Adipose tissue (tissue), 3 donors: ENCODE data around the gene LIPC. TPM values are rescaled to one million over a fixed set of nuclear protein-coding genes. Genes with fewer than 3 reads are reported as not detected.

Experiments
- H3K27ac ChIP-seq: one replicate; pipeline ENCODE4 v1.5.1; 2013; ENCODE audit warnings: low read depth, low read length
- WGBS, 3 donors: extraction: QIAGEN DNeasy Blood & Tissue Kit; methylation state at CpG; one replicate each; pipeline ENCODE4 v1.1.7; 2013; 5-methylcytosine and 5-hydroxymethylcytosine counted together
- polyA plus RNA-seq, 3 donors: library from polyadenylated mRNA; stranded (reverse); fragments of 200-250 nt; gene quantifications; one replicate each; pipeline ENCODE4 v1.2.3, GENCODE V29; 2013
- donor health status: healthy with polysubstance abuse.
- donor health status: Bipolar disorder and iron deficiency.
- donor health status: healthy.

LIPC gene
- under 1 TPM; 0.28 to 0.56 (median 0.40) TPM for polyA plus RNA-seq

DNA sequence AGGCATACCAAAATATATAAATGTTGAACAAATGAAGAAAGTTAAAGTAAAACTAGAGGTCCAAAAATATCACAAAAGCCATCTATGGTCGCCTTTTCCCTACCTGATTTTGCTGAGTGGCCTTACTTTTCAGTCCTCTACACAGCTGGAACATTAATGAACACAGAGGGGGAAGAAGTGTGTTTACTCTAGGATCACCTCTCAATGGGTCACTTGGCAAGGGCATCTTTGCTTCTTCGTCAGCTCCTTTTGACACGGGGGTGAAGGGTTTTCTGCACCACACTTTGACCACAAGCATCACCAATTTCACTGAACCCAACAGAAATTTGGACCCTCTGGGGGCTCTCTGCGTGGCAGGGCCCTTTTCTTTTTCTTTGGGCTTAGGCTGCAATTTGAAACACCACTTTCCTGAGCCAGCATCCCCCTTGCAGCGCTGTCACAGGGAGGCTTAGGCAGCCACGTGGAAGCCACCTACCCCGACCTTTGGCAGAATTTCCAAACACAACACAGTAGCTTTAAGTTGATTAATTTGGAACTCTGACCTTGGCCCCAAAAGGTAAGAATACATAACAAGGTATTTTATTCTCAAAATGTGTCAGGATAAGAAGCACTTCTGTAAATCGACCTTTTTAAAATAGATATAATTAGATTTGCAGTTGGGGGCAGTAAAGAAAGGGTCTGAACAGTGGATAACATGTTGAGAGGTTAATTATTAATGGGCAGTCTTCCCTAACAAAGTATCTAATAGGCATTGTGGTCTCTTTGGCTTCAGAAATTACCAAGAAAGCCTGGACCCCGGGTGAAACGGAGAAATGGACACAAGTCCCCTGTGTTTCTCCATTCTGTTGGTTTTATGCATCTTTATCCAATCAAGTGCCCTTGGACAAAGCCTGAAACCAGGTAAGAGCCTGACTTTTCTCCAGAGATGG is at the start of gene LIPC:
TSS of gene LIPC (plus strand) at position 771 of the 929 bp plus-strand sequence. CDS start at position 813, 42 bp downstream.
- 52 to 89% (median 88%) methylated on average over 10 of the region's 10 CpGs for WGBS, 3 donors

DNA sequence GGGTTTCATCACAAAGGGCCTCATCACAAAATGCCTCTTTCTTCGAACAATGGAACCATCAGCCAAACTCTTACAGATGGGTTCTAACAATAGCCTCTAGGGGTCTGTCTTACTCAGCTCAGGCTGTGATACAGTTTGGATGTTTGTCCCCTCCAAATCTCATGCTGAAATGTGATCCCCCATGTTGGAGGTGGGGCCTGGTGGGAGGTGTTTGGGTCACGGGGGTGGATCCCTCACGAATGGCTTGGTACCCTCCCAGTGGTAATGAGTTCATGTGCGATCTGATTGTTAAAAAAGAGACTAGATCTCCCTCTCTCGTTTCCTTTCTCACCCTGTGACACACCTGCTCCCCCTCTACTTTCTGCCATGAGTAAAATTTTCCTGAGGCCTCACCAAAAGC is 47.9 kb upstream of the LIPC start:
- no peak overlapping the region for H3K27ac ChIP-seq
- 81 to 87% (median 83%) methylated on average over 5 of the region's 5 CpGs for WGBS, 3 donors

More for the DNA sequence above, at the start of gene LIPC:
- H3K27ac ChIP-seq = no peak within 1 kb of the TSS

DNA sequence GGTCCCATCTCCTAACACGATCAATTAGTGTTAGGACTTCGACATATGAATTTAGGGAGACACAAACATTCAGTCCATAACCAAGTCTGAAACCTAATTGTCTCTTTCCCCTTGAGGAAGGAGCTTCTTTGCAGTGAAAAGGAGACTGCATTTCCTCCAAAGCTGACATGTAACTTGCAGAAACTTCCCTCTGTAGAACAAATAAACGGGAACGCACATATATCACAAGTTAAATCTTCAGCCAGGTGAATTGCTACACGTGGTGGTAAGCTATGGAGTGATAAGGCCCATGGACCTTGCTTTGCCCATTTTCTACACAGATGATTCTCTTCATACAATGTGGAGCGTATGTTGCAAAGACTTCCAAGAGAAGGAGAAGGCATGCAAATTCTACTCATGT is 47.1 kb upstream of the LIPC start:
- H3K27ac ChIP-seq = no peak overlapping the region
- WGBS, 3 donors = 80 to 92% (median 87%) methylated on average over 6 of the region's 6 CpGs

DNA sequence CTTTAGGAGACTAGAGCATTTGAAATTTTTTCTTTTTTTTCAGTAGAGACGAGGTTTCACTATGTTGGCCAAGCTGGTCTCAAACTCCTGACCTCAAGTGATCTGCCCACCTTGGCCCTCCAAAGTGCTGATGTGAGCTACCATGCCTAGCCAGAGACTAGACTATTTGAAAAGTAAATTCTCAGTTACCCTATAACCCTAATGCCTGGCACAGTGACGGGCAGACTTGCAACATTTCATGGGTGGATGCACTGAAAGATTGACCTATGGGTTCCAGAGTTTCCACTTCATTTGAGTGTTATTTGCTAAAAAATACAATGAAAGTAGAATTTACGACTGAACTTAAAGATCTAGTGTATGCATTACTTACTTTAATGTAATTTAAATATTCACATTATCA is 45.7 kb upstream of the LIPC start:
- WGBS, 3 donors = 76 to 96% (median 93%) methylated on average over 3 of the region's 3 CpGs
- H3K27ac ChIP-seq = no peak overlapping the region

DNA sequence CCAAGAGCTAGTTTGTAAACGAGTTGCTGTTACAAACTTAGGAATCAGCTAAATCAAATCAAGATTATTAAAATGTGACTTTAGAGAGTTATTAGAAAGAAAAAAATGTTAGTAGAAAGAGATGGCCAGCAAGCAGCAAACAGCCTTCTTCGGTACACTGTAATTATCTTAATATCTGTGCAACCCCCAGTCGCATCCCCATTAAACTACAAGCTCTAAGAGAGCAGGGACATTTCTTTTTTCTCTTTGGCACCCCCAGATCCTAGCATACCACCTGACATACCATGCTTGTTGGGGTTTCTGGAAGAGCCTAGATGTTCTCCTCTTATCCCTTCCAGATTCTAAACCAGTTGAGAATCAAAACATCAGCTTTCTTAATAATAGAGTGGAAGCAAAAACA is 45.1 kb upstream of the LIPC start:
- no peak overlapping the region for H3K27ac ChIP-seq
- WGBS, 3 donors = 84 to 91% (median 90%) methylated on average over 3 of the region's 3 CpGs

DNA sequence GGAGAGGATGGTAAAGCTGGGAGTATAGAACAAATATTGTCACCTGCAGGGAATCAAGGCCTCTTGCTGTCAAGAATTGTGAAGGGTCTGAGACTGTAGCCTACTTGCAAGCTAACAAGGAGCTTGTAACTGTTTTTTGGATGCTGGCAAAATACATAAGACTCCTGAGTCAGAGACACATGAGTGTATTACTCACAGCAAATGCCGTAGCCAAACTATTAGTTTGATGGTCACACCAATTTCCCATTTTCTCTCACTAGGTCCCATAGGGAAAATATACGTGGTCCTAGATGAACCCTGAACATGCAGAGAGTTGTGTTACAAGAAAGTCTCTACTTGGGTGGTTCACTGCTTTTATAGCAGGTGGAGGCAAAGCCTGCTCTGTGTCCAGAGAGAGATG is 44.7 kb upstream of the LIPC start:
- 71 to 85% (median 75%) methylated on average over 2 of the region's 2 CpGs for WGBS, 3 donors
- no peak overlapping the region for H3K27ac ChIP-seq

DNA sequence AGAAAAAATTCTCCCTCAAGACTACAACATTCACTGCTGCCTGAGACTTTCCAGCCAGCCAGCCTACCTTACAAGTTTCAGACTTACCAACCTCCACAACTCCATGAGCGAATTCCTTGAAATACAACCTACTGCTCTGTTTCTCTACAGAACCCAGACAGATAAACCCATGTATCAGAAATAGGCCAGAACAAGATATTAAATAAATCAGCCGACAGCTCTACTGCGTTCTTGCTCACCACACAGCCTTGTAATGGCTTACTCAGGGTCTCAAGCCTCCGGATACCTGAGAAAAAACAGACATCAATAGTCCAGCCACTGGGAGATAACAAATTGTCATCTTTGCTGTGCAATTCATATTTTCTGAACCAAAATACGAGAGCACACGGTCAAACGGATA is 43.6 kb upstream of the LIPC start:
- H3K27ac ChIP-seq = no peak overlapping the region
- WGBS, 3 donors = 92 to 97% (median 95%) methylated on average over 7 of the region's 7 CpGs

DNA sequence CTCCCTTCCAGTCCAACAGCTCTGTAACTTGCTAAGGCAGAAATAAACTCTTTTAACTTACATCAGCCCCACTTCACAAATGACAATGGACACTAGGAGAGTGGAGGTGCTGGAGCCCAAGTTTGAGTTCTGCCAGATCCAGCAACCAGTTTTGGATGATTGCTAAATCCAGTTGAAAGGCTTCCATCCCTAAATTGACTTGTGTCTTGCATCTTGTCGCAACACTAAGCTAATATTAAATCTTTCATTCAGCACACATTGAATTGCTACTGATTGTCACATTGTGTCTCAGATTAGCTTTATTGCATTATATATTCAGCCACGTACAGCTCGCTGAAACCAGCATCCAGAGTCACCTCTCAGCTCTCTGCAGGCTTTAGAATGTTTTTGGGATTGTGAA is 41.7 kb upstream of the LIPC start:
- no peak overlapping the region for H3K27ac ChIP-seq
- WGBS, 3 donors = 89 to 99% (median 95%) methylated on average over 3 of the region's 3 CpGs

DNA sequence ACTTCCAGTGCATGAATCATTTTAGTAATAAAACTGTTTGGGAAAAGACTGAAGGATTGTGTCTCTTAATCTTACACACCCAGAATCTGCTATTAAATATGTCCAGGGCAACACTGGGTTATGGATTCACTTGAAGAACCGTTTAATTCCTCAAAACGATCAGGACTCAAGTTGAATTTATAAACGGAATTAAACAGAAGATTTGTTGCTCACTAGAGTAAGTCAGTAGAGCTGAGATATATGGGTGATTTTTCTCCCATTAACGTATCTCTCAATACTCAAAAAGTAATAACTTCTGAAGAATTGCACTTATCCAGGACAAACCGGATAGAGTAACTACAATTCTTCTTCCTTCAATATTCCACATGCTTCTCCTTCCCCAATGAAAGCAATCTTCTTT is 41.1 kb upstream of the LIPC start:
- H3K27ac ChIP-seq = no peak overlapping the region
- 59 to 94% (median 90%) methylated on average over 5 of the region's 5 CpGs for WGBS, 3 donors

DNA sequence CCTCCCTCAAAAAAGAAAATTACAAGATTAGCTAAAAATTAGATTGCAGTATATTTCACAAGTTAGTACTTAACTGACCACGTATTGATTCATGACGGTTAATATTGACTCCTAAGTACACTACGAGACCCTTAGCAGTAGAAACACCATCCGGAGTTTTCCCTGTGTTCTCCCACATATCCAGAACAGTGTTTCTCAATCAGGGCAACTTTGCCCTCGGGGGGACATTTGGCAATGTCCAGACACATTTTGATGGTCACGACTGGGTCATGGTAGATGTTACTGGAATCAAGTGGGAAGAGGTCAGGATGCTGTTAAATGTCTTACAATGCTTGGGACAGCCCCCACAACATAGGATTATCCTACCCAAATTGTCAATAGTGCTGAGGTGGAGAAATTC is 40.7 kb upstream of the LIPC start:
- H3K27ac ChIP-seq = no peak overlapping the region
- 62 to 93% (median 92%) methylated on average over 6 of the region's 6 CpGs for WGBS, 3 donors

DNA sequence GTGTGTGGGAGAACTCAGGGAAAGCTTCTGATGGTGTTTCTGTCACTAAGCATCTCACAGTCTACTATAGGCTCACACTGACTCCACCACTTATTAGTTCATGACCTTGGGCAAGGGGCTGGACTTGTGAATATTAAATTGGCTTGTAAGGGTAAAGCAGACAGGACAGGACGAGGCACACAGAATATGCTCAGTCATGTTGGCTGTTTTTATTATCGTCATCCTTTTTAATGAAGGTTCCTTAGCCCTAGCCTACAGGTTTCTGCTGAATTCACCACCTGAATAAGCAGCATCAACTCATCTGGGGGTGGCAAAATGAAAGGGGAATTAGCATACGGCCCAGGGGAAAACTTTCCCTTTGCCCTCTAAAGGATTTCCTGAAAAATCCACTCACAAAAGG is 39.6 kb upstream of the LIPC start:
- no peak overlapping the region for H3K27ac ChIP-seq
- WGBS, 3 donors = 86 to 91% (median 87%) methylated on average over 3 of the region's 3 CpGs

DNA sequence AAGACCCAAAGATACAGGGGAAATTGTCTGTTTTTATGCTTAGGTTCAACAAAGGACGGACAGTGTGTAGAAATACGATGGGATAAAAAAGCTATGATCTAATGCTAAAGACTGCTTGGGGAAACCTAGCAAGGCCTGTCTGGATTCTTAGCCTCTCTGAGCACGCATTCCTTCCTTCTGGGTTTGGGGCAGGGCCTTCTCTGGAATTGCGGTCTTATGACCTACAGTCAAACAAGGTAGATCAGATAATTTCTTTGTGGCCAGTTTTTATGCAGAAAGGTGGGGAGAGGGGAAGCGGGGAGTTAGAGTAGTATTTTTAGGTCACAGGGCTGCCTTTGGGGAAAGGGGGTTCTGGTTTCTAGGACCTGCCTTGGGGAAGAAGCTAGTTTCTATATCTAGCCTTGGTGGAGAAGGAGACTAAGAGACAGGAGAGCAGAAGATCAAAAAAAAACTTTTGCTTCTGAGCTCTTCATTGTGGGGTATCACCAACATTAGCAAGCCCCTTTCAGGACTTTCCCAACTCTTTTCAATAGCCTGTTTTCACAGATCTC is 39.1 kb upstream of the LIPC start:
- no peak overlapping the region for H3K27ac ChIP-seq
- 86 to 94% (median 91%) methylated on average over 5 of the region's 5 CpGs for WGBS, 3 donors

DNA sequence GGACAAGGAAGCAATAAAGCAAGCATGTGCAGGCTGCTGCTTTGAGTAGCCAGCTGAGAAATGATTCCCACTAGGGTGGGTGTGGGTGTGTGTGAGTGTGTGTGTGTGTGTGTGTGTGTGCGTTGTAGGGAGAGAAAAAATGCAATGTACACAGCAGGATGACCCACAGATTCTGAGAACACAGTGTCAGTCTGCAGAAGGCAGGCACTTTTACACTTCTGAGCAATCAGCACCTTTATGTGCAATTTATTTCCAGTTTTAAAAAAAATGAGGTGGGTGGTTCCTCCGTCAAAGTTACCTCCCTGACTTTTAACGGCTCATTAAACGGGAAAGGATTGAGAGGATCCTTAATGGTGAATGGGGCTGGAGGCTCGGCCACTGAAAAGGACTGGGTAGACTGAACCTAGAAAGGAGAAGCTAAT is 38.5 kb upstream of the LIPC start:
- no peak overlapping the region for H3K27ac ChIP-seq
- 65 to 71% (median 68%) methylated on average over 5 of the region's 5 CpGs for WGBS, 3 donors

DNA sequence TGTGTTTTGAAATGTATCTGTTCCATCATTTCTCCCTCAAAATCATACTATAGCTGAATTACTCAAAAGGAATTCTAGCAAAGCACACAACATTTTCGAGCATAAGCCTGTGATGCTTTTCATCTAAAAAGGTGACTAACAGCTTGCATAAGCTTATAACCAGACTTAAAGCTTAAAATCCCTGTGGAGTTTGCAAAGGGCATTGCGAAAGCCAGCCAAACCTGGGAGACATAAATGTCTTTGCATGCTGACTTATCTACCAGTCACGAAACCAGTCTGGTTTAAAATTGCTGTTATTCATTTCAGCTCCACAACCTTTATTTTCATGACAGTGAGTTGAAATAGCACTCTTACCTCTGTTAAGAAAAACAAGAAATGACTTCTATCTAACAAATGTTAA is 35.6 kb upstream of the LIPC start:
- WGBS, 3 donors = 48 to 79% (median 54%) methylated on average over 3 of the region's 3 CpGs
- no peak overlapping the region for H3K27ac ChIP-seq

DNA sequence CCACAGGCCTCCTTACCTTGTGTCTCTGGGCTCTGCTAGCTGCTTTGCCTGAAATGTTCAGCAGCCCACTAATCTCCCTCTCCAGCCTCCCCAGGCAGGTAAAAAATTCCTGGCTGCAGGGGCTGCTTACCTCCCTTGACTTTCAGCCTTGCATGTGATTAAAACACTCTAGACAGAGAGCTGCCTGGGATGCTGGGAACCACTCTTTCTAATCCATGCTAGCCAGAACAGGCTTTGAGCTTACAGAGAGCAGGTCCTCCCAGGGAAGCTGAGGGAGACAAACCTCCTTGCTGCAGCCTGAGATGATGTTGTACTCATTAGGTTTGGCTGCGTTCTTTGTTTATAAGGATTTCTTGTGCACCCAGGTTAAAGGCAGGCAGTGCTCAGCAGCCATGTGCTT is 33.7 kb upstream of the LIPC start:
- H3K27ac ChIP-seq = no peak overlapping the region
- 79 to 96% (median 89%) methylated on average over 1 of the region's 1 CpG for WGBS, 3 donors

DNA sequence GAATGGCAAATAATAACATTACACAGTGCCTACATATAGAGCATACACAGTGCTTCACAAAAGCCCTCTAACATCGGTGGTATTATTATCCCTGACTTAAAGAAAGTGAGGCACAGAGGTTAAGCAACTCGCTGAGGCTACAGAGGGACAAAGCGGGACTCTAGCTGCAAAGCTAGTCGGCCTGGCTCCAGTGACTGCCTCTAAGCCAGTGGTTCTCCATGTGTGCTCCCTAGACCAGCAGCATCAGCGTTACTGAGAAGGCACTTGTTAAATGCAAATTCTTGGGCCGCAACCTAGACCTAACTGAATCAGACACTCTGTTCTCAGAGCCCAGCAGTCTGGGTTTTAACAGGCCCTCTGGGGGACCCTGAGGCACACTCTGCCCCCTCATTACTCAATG is 33.1 kb upstream of the LIPC start:
- no peak overlapping the region for H3K27ac ChIP-seq
- WGBS, 3 donors = 89 to 94% (median 91%) methylated on average over 6 of the region's 6 CpGs

DNA sequence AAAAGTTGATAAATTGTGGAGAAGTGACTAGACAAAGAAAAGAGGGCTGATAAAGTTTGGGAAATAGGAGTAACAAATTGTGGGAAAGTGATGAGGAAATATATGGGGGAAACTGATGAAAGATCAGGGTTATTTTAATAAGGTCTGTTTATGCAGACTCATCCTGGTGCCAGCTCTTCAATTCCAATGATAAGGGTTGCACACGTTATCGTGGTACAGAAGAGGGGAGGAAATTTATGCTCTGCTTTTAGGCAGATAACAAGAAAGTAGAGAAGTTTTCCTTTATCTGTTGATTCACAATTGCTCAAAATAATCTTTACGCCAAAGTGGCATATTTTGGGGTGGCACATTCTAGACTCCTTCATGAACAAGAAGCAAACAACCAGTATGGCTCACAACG is 32.1 kb upstream of the LIPC start:
- 75 to 95% (median 82%) methylated on average over 4 of the region's 4 CpGs for WGBS, 3 donors

DNA sequence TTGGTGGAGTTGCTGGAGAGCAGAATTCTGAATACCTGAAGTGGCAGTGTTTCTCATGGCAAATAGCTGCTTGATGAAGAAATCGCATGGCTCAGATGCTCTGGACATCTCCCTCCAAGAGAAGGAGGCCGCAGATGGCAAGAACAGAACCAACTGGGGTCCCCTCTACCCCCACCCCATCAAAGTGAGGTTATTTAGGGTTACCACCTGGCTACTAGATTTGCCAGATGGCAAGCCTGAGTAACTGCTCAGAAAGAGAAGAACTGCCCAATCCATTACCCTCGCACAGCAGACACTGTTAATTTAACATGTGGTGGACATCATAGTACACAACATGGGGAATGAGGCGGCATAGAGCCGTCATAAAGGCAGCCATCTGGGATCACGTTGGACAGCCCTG is 30.5 kb upstream of the LIPC start:
- WGBS, 3 donors = 81 to 91% (median 82%) methylated on average over 6 of the region's 6 CpGs
- no peak overlapping the region for H3K27ac ChIP-seq

More for the DNA sequence above, 32.1 kb upstream of the LIPC start:
- H3K27ac ChIP-seq = no peak overlapping the region

DNA sequence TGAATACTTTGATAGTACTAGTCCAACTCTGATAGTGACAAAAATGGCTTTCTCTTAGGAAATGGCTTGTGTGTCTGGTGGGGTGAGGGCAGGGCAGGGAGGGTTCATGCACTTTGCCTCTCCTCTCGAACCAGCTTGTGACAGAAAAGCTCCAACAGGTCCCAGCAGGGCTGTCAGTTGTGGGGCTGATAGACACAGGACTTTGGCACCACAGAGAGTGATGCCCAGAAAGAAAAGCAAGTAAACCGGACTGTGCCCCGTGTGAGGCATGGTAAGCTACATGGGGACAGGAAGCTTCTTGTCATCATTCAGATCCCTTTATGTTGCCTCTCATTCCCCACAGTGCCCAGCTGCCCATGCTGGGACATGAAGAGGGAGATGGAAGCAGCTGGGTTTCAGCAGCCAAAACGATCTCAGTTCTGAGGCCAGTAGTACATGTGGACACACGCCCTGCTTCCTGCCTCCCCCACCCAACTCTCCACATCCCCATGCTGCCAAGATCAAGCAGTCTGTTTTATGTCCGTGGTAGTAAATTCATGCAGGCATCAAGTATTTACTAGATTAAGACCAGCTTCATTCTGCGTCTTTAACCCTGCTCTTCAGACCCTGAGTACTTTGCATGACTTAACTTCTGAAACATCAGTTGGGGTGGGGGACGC is 29.7 kb upstream of the LIPC start:
- 55 to 76% (median 71%) methylated on average over 8 of the region's 8 CpGs for WGBS, 3 donors
- no peak overlapping the region for H3K27ac ChIP-seq
